ENCODE results near the gene CLK2.
"Not testable (repeated sequence)": the region's sequence is repeated elsewhere in the genome, so short reads cannot be mapped to it uniquely, and the experiment has no call there.

- TF ChIP-seq CTCF (conservative IDR thresholded peaks at IDR 0.05); EZH2 (IDR thresholded peaks at IDR 0.05; ENCODE audit: low read depth): not testable (repeated sequence)
Observed at GRCh38 chr1:155220211-155220965, 52.9 kb downstream of the CLK2 start.
